K562 (cell line): ENCODE measurements around the gene TOM1L1. TPM values are rescaled to one million over a fixed set of nuclear protein-coding genes. Genes with fewer than 3 reads are reported as not detected.

Source experiments
- BRD9 ChIP-seq: fragments of 450-650 bp; IDR thresholded peaks from 2 replicates; pipeline ENCODE4 v1.6.1; 2018; ENCODE audit warnings: low read depth; ENCODE audit not compliant: partially characterized antibody
- CBFB ChIP-seq: sonication (generic); formaldehyde crosslinking; IDR thresholded peaks from 2 replicates; pipeline ENCODE4 v1.4.0; 2020; ENCODE audit warnings: mild to moderate bottlenecking, missing genetic modification reagents
- CREBBP ChIP-seq: IDR thresholded peaks from one replicate; pipeline ENCODE4 v1.6.1; 2012; ENCODE audit warnings: low read depth, mild to moderate bottlenecking, control low read depth, inconsistent platforms, low read length
- DACH1 ChIP-seq: fragments of 450-650 bp; IDR thresholded peaks from 2 replicates; pipeline ENCODE4 v1.6.1; 2018; ENCODE audit not compliant: partially characterized antibody
- FOSL1 ChIP-seq: fragments of 200-800 bp; sonication (Bioruptor generic); conservative IDR thresholded peaks from 2 replicates; pipeline ENCODE4 v1.6.1; 2016; ENCODE audit warnings: missing genetic modification characterization, missing compliant biosample characterization
- IFI16 ChIP-seq: fragments of 250-450 bp; sonication (Bioruptor Pico); IDR thresholded peaks from 2 replicates; pipeline ENCODE4 v2.1.2; 2022; ENCODE audit warnings: mild to moderate bottlenecking, inconsistent platforms
- JUN ChIP-seq, 2 experiments: sonication (generic) in 1 of 2; formaldehyde crosslinking in 1 of 2; IDR thresholded peaks; 2 replicates each; pipeline versions ENCODE4 v1.6.1 to v1.8.0; 2012 to 2022; ENCODE audit warnings: borderline replicate concordance in 2 of 2, mild to moderate bottlenecking in 2 of 2, improper control_type of control experiment in 1 of 2, low read depth in 1 of 2, low read length in 1 of 2, missing genetic modification reagents in 1 of 2
- KLF16 ChIP-seq: IDR thresholded peaks from 2 replicates; pipeline ENCODE4 v1.6.1; 2016; ENCODE audit warnings: antibody characterized with exemption
- MNT ChIP-seq, 2 experiments: fragments of 450-650 bp; conservative IDR thresholded peaks; 2 replicates each; pipeline ENCODE4 v1.6.1; 2017; ENCODE audit warnings: mild to moderate bottlenecking in 2 of 2, moderate library complexity in 2 of 2
- NFIX ChIP-seq: fragments of 250-450 bp; sonication (Bioruptor Pico); IDR thresholded peaks from 2 replicates; pipeline ENCODE4 v1.4.0; 2020; ENCODE audit warnings: low read depth, mild to moderate bottlenecking, moderate library complexity
- NFRKB ChIP-seq: fragments of 450-650 bp; IDR thresholded peaks from 2 replicates; pipeline ENCODE4 v1.6.1; 2016; ENCODE audit warnings: low read depth
- PHF8 ChIP-seq: fragments of 200-600 bp; sonication (generic); IDR thresholded peaks from 2 replicates; pipeline ENCODE4 v1.6.1; 2012; ENCODE audit warnings: mixed run types, mild to moderate bottlenecking, inconsistent platforms, low read length, moderate library complexity, borderline replicate concordance
- SIRT6 ChIP-seq: IDR thresholded peaks from one replicate; pipeline ENCODE4 v1.6.1; 2012; ENCODE audit warnings: low read depth, mild to moderate bottlenecking, control low read depth, inconsistent platforms, low read length, moderate library complexity
- TEAD1 ChIP-seq, 2 experiments: fragments of 450-650 bp in 1 of 2; sonication (generic) in 1 of 2; formaldehyde crosslinking; IDR thresholded peaks; 2 replicates each; pipeline versions ENCODE4 v1.4.0 to v1.8.0; 2020 to 2022; ENCODE audit warnings: mild to moderate bottlenecking in 2 of 2, missing genetic modification reagents in 1 of 2
- THAP7 ChIP-seq: fragments of 250-450 bp; sonication (Bioruptor Pico); IDR thresholded peaks from 2 replicates; pipeline ENCODE4 v1.5.0; 2021
- THRA ChIP-seq: fragments of 450-650 bp; IDR thresholded peaks from 2 replicates; pipeline ENCODE4 v1.6.1; 2017; ENCODE audit warnings: mild to moderate bottlenecking, moderate library complexity
- TRIM25 ChIP-seq: fragments of 450-650 bp; IDR thresholded peaks from 2 replicates; pipeline ENCODE4 v1.7.0; 2016; ENCODE audit warnings: borderline replicate concordance
- U2AF2 ChIP-seq: fragments of 200-400 bp; formaldehyde crosslinking; optimal IDR thresholded peaks from 2 replicates; pipeline ENCODE3; 2017; ENCODE audit warnings: low read depth, mild to moderate bottlenecking, low read length
- USF2 ChIP-seq: sonication (generic); formaldehyde crosslinking; IDR thresholded peaks from 2 replicates; pipeline ENCODE4 v1.5.0; 2020; ENCODE audit warnings: missing genetic modification reagents
- ZNF408 ChIP-seq: fragments of 250-450 bp; sonication (Bioruptor Pico); IDR thresholded peaks from 2 replicates; pipeline ENCODE4 v1.4.0; 2020; ENCODE audit warnings: low read depth, mild to moderate bottlenecking, moderate library complexity
- ZNF561 ChIP-seq: fragments of 450-650 bp; formaldehyde crosslinking; conservative IDR thresholded peaks from 2 replicates; pipeline ENCODE4 v1.4.0; 2020; ENCODE audit warnings: mild to moderate bottlenecking, moderate library complexity
- polyA plus RNA-seq, 8 experiments: library from polyadenylated mRNA; depleted of rRNA in 4 of 8; stranded (reverse) in 5 of 8; unstranded in 3 of 8; fragments of >200 nt; fragmentation: Nextera tagmentation in 2 of 8; fragmentation: Illumina TruSeq in 1 of 8; extraction: Ambion mirVana in 2 of 8; extraction: Trizol in 1 of 8; gene quantifications; 2 replicates each; pipeline versions ENCODE4 v1.2.1 to v1.2.3, GENCODE V29; 2011 to 2014; ENCODE audit warnings: inconsistent platforms in 1 of 8, missing spikeins in 1 of 8
- total RNA-seq, 7 experiments: library from RNA; depleted of rRNA in 6 of 7; stranded (reverse); fragments of >200 nt in 6 of 7; fragmentation: Illumina TruSeq in 2 of 7; extraction: Trizol in 2 of 7; gene quantifications; 2 replicates each; pipeline versions ENCODE4 v1.2.1 to v1.2.3, GENCODE V29; 2011 to 2021; ENCODE audit warnings: low replicate concordance in 1 of 7

The TOM1L1 gene
- total and polyA plus RNA-seq, 9 of the 15 experiments (the other 6 are each of a cell fraction or from before 2014, with no cell fraction given), result 21.3 to 74.3 (median 31.0) TPM

- TF ChIP-seq JUN (IDR thresholded peaks at IDR 0.05; ENCODE audit: borderline replicate concordance, low read depth, low read length), result peak; percentile 17; the same call in 1 of the 2 replicates
- TF ChIP-seq JUN (CRISPR knock-in tag; IDR thresholded peaks at IDR 0.05; ENCODE audit: borderline replicate concordance), result no peak
- TF ChIP-seq THRA, result no peak
- TF ChIP-seq IFI16 (CRISPR knock-in tag), result no peak
- no peak for TF ChIP-seq ZNF408 (CRISPR knock-in tag)
- peak; percentile 55 for TF ChIP-seq BRD9
- no peak for TF ChIP-seq CREBBP
- TF ChIP-seq CBFB (CRISPR knock-in tag), result no peak
- TF ChIP-seq TEAD1 (CRISPR knock-in tag; IDR thresholded peaks at IDR 0.05), result peak in 1 of 2 experiments; percentile 84; a peak in 2 of 4 replicates
- TF ChIP-seq USF2, result no peak
- peak; percentile 76 for TF ChIP-seq FOSL1 (tag)
- peak; percentile 98 for TF ChIP-seq KLF16
- TF ChIP-seq TRIM25, result no peak
- TF ChIP-seq PHF8, result no peak; the same call in 1 of the 2 replicates
- no peak for TF ChIP-seq ZNF561 (CRISPR knock-in tag)
- no peak for TF ChIP-seq U2AF2
- no peak; the same call in 1 of the 2 replicates for TF ChIP-seq NFRKB
- TF ChIP-seq SIRT6, result no peak
- TF ChIP-seq MNT (conservative IDR thresholded peaks at IDR 0.05), result peak in 1 of 2 experiments; percentile 75; a peak in 3 of 4 replicates
- TF ChIP-seq NFIX (CRISPR knock-in tag), result no peak
- TF ChIP-seq THAP7 (CRISPR knock-in tag), result no peak
- peak; percentile 14 for TF ChIP-seq DACH1
These were observed 39.8 kb upstream of the TOM1L1 start (continued) for GRCh38 chr17:54860617-54861470.
